HG02588 (cell line): ENCODE measurements around the gene ESRRG.
A peak's percentile ranks its signal among the peaks of the same experiment; 100 is the strongest.

Experiments
- ATAC-seq: cut with Tn5 transposase; IDR thresholded peaks from one replicate; pipeline ENCODE4 v1.9.1; 2021; ENCODE audit warnings: mild to moderate bottlenecking, moderate library complexity; ENCODE audit not compliant: unreplicated experiment

Gene ESRRG

DNA sequence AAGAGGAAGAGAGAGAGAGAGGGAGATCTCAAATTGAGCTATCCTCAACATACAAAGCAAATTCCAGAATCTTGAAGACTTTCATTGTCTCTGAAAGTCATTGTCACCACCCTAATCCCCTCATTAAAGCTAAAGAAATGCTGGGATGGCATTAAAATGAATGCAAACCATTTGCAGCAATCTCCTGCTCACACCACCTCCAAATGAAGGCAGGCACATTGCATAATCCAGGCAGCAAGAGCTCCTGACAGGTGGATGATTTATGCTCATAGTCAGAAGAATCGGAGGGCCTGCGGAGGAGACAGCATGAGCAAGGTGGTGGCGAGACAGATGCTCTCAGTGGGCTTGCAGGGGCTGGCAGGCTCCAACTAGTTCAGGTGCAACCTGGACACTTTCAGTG lies 90.2 kb downstream of the ESRRG start:
- ATAC-seq = no peak

DNA sequence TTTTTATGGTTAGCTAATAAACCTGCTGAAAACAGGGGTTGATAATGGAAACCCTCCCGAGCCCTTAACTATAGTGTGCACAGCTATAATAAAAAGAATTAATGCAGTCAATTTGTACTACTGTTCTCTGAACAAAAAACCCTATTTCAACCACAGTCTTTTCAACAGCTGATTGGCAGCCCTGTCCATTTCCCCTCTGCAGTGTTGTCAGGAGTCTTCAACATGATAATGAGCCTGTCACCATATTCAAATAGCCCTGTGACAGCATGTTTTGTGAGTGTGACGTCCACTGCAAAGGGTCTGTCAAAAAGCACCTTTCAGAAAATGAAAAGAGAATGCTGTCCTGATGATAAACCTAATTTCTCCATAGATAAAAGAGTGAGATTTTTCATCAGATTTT lies 92.7 kb downstream of the ESRRG start:
- no peak for ATAC-seq

DNA sequence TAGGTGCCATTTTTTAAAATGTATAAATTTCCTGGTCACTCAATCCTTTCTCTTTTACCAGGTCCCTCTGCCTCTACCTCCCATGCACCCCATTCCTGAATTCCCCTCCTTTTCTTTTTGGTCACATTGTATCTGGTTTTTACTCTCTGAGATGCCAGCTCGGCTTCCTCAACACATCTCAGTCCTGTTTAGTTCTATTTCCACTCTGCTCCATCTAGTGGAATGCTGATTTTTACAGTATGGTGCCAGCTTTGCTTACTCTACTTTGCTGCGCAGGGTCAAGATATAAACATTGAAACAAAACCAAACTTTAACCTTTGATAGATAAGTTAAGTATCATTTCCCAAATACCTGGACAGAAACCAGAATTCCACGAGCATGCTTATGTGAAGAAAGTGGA lies 96.0 kb downstream of the ESRRG start:
- ATAC-seq = no peak

GRCh38 chr1:216626394-216627067 lies 96.7 kb downstream of the ESRRG start:
- no peak for ATAC-seq

DNA sequence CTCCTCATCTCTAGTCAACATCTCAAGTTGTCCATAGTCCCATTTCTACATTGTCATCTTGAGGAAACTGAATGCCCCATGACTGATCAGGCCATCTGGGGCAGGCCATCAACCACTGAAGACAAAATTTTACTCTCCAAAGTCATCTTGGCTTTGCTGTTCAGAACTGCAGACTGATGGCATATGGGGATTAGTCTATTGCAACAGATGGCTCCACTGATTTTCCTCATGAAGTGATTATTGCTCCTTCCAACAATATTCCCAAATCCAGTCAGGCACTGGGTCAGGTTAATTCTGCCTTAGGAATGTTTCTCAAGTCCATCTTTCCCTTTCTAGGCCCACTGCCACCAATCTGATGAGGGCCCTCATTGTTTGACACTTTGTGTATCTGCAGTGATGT lies 101.7 kb downstream of the ESRRG start:
- no peak for ATAC-seq

GRCh38 chr1:216617081-216617875 lies 106.0 kb downstream of the ESRRG start:
- no peak for ATAC-seq

GRCh38 chr1:216616425-216616824 lies 106.8 kb downstream of the ESRRG start:
- ATAC-seq = no peak

GRCh38 chr1:216614011-216614934 lies 109.0 kb downstream of the ESRRG start:
- no peak for ATAC-seq

- no peak for ATAC-seq
Measured at GRCh38 chr1:216612291-216612690, 110.9 kb downstream of the ESRRG start.

GRCh38 chr1:216607067-216607697 lies 116.0 kb downstream of the ESRRG start:
- no peak for ATAC-seq

DNA sequence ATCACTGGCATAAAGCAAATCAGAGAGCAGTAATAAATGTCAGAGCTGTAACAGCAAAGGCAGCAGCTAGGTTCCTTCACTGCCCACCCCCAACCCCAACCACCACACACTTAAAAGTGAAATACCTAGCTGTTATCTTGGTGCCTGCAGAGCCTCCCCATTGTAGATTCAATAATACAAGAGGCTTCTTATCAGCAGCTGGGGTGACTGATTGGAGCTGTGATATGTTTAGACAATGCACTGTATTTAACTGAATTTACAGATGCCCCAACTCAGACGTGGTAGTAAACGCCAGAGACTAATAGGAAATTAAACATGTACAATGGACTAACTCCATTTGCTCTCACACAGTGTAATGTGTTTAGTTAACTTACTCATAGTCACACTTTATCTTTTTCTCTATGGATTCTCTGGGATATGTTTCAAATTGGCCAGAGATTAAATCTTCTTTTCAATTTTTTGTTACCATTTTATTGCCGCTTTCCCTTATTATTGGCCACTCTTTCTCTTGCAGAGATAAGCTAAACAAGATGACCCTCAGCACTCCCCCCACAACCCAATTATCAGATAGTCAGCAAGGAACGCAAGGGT lies 117.1 kb downstream of the ESRRG start:
- no peak for ATAC-seq

DNA sequence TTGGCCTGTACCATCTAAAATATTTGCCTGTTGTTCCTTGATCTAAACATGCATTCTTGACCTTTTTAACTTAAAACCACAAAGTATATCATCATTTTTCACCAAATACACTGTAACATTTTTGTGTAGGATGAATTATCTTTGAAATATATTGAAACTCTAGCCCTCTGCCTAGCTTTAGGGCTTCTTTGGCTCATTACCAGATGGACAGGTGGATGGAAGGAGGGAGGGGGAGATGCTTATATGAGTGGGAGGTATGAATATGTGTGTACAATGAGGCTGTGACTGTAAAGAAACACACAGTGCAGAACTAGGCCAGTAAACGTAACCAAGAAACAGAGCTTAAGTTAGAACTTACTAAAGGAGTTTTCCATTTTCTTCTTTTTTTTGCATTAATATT lies 118.5 kb downstream of the ESRRG start:
- no peak for ATAC-seq

- ATAC-seq = peak; percentile 85
Measured at GRCh38 chr1:216600730-216601609, 122.3 kb downstream of the ESRRG start.

DNA sequence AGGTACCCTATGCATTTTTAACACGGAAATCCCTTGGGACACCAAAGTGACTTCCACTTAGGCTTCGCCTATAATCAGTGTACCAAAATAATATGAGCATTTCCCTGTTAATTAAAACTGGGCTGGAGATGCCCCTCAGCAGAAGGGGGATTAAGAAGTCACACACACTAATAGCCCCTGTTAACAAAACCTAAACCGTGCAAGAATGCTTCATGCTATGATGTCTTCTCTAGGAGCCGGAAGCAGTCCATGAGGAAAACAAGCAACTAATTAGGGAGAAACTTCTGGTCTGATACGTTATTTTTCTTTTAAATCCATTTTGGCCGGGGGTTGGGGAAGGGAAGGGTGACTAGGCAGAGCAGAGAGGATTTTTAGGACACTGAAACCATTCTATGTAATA lies 123.4 kb downstream of the ESRRG start:
- ATAC-seq = no peak

GRCh38 chr1:216598448-216598847 lies 124.8 kb downstream of the ESRRG start:
- no peak for ATAC-seq

GRCh38 chr1:216596281-216596862 lies 126.9 kb downstream of the ESRRG start:
- no peak for ATAC-seq

GRCh38 chr1:216587715-216588114 lies 135.5 kb downstream of the ESRRG start:
- no peak for ATAC-seq

DNA sequence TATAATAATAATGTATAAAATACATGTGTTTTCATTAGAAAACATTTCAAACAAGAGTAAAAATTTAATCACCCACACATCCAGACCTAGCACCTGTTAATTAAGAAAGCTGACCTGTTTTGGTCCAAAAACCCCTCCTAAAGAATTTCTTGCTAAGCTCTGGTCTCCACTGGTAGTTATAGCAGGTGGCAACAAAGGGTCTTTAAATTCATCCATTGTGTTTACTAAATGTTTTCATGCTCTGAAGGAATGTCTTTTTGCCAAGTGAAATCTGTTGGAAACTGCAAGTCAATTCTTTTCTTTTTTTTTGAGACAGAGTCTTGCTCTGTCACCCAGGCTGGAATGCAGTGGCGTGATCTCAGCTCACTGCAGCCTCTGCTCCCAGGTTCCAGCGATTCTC lies 141.1 kb downstream of the ESRRG start:
- ATAC-seq = no peak

GRCh38 chr1:216580538-216581057 lies 142.6 kb downstream of the ESRRG start:
- ATAC-seq = no peak
